HEK293 (cell line): ENCODE data around the gene ACTN4.

ENCODE experiments used
- GLIS2 ChIP-seq: fragments of 450-650 bp; formaldehyde crosslinking; IDR thresholded peaks from 2 replicates; pipeline ENCODE4 v1.5.1; 2016; ENCODE audit warnings: missing biosample characterization, missing genetic modification characterization
- HIC1 ChIP-seq: fragments of 450-650 bp; formaldehyde crosslinking; IDR thresholded peaks from 2 replicates; pipeline ENCODE4 v1.5.1; 2016; ENCODE audit warnings: missing biosample characterization, missing genetic modification characterization
- HOXC10 ChIP-seq: sonication (generic); formaldehyde crosslinking; IDR thresholded peaks from 2 replicates; pipeline ENCODE4 v1.8.1; 2023; ENCODE audit warnings: mild to moderate bottlenecking, missing genetic modification reagents
- KLF16 ChIP-seq: fragments of 450-650 bp; formaldehyde crosslinking; IDR thresholded peaks from 2 replicates; pipeline ENCODE4 v1.5.1; 2017; ENCODE audit warnings: missing biosample characterization, missing genetic modification characterization
- KLF17 ChIP-seq: fragments of 450-650 bp; formaldehyde crosslinking; IDR thresholded peaks from 2 replicates; pipeline ENCODE4 v1.5.1; 2016; ENCODE audit warnings: missing biosample characterization, missing genetic modification characterization
- SCRT2 ChIP-seq: fragments of 450-650 bp; formaldehyde crosslinking; IDR thresholded peaks from 2 replicates; pipeline ENCODE4 v1.5.1; 2016; ENCODE audit warnings: missing biosample characterization, missing genetic modification characterization
- SP7 ChIP-seq: fragments of 450-650 bp; formaldehyde crosslinking; IDR thresholded peaks from 2 replicates; pipeline ENCODE4 v1.5.1; 2016; ENCODE audit warnings: missing biosample characterization, missing genetic modification characterization
- ZBTB11 ChIP-seq: fragments of 450-650 bp; formaldehyde crosslinking; conservative IDR thresholded peaks from 2 replicates; pipeline ENCODE4 v1.5.1; 2016; ENCODE audit warnings: low read depth, missing biosample characterization, missing genetic modification characterization
- ZBTB17 ChIP-seq: fragments of 450-650 bp; formaldehyde crosslinking; IDR thresholded peaks from 2 replicates; pipeline ENCODE4 v1.5.1; 2016; ENCODE audit warnings: missing biosample characterization, missing genetic modification characterization
- ZNF10 ChIP-seq: fragments of 450-650 bp; formaldehyde crosslinking; IDR thresholded peaks from 2 replicates; pipeline ENCODE4 v1.5.1; 2017; ENCODE audit warnings: missing biosample characterization, missing genetic modification characterization
- ZNF133 ChIP-seq: fragments of 450-650 bp; formaldehyde crosslinking; IDR thresholded peaks from 2 replicates; pipeline ENCODE4 v1.5.1; 2016; ENCODE audit warnings: missing biosample characterization, missing genetic modification characterization
- ZNF146 ChIP-seq: fragments of 450-650 bp; formaldehyde crosslinking; IDR thresholded peaks from 2 replicates; pipeline ENCODE4 v1.5.1; 2016; ENCODE audit warnings: missing biosample characterization, missing genetic modification characterization
- ZNF157 ChIP-seq: fragments of 450-650 bp; formaldehyde crosslinking; IDR thresholded peaks from 2 replicates; pipeline ENCODE4 v1.5.1; 2016; ENCODE audit warnings: missing biosample characterization, missing genetic modification characterization
- ZNF239 ChIP-seq: fragments of 450-650 bp; formaldehyde crosslinking; IDR thresholded peaks from 2 replicates; pipeline ENCODE4 v1.5.1; 2016; ENCODE audit warnings: missing biosample characterization, missing genetic modification characterization
- ZNF26 ChIP-seq: fragments of 450-650 bp; formaldehyde crosslinking; IDR thresholded peaks from 2 replicates; pipeline ENCODE4 v1.5.1; 2016; ENCODE audit warnings: missing biosample characterization, missing genetic modification characterization
- ZNF280D ChIP-seq: fragments of 450-650 bp; formaldehyde crosslinking; IDR thresholded peaks from 2 replicates; pipeline ENCODE4 v1.5.1; 2016; ENCODE audit warnings: missing biosample characterization, missing genetic modification characterization
- ZNF311 ChIP-seq: fragments of 450-650 bp; formaldehyde crosslinking; IDR thresholded peaks from 2 replicates; pipeline ENCODE4 v1.5.1; 2017; ENCODE audit warnings: missing biosample characterization, missing genetic modification characterization, borderline replicate concordance
- ZNF548 ChIP-seq: fragments of 450-650 bp; formaldehyde crosslinking; IDR thresholded peaks from 2 replicates; pipeline ENCODE4 v1.5.1; 2016; ENCODE audit warnings: missing biosample characterization, missing genetic modification characterization
- ZNF558 ChIP-seq: fragments of 450-650 bp; formaldehyde crosslinking; IDR thresholded peaks from 2 replicates; pipeline ENCODE4 v1.5.1; 2016; ENCODE audit warnings: missing biosample characterization, missing genetic modification characterization
- ZNF621 ChIP-seq: fragments of 450-650 bp; formaldehyde crosslinking; IDR thresholded peaks from 2 replicates; pipeline ENCODE4 v1.5.1; 2017; ENCODE audit warnings: missing biosample characterization, missing genetic modification characterization
- ZNF76 ChIP-seq: fragments of 450-650 bp; formaldehyde crosslinking; IDR thresholded peaks from 2 replicates; pipeline ENCODE4; 2016; ENCODE audit warnings: low read depth, missing biosample characterization, missing genetic modification characterization, borderline replicate concordance
- ZNF785 ChIP-seq: fragments of 450-650 bp; formaldehyde crosslinking; IDR thresholded peaks from 2 replicates; pipeline ENCODE4 v1.5.1; 2016; ENCODE audit warnings: missing biosample characterization, missing genetic modification characterization
- ZNF792 ChIP-seq: fragments of 450-650 bp; formaldehyde crosslinking; IDR thresholded peaks from 2 replicates; pipeline ENCODE4 v1.5.1; 2016; ENCODE audit warnings: missing biosample characterization, missing genetic modification characterization
- ZSCAN18 ChIP-seq: fragments of 450-650 bp; formaldehyde crosslinking; IDR thresholded peaks from 2 replicates; pipeline ENCODE4 v1.5.1; 2016; ENCODE audit warnings: missing biosample characterization, missing genetic modification characterization
- ZSCAN4 ChIP-seq: fragments of 450-650 bp; formaldehyde crosslinking; IDR thresholded peaks from 2 replicates; pipeline ENCODE4 v1.5.1; 2017; ENCODE audit warnings: missing biosample characterization, missing genetic modification characterization

The ACTN4 gene

GRCh38 chr19:38649305-38650171 is 2.1 kb downstream of the ACTN4 start (continued):
- TF ChIP-seq HIC1 (peak; percentile 79), HOXC10 (CRISPR knock-in tag) (no peak), ZBTB11 (tag by site-specific recombination) (no peak), ZNF10 (tag by site-specific recombination) (no peak), ZNF26 (tag by site-specific recombination) (no peak), ZNF146 (no peak; the same call in 1 of the 2 replicates), ZSCAN4 (tag by site-specific recombination) (peak; percentile 31; the same call in 1 of the 2 replicates), KLF17 (tag by site-specific recombination) (peak; percentile 87), ZNF792 (tag by site-specific recombination) (no peak), SP7 (tag by site-specific recombination) (no peak), ZNF133 (tag by site-specific recombination) (no peak), KLF16 (no peak), ZSCAN18 (no peak), ZNF621 (no peak), ZNF548 (tag by site-specific recombination) (no peak), ZNF157 (tag by site-specific recombination) (no peak), ZNF239 (tag by site-specific recombination) (no peak), ZNF280D (no peak), GLIS2 (tag by site-specific recombination) (peak; percentile 60; the same call in 1 of the 2 replicates), SCRT2 (tag by site-specific recombination) (no peak), ZBTB17 (no peak), ZNF311 (tag by site-specific recombination) (no peak), ZNF558 (tag by site-specific recombination) (no peak), ZNF76 (peak; percentile 22; the same call in 1 of the 2 replicates), ZNF785 (no peak)
